ENCODE data around the gene KRT71. TPM values are rescaled to one million over a fixed set of nuclear protein-coding genes. Genes with fewer than 3 reads are reported as not detected.

Gene KRT71
- total RNA-seq, 1 experiment from 2014 or later: not detected

GRCh38 chr12:52557476-52557875 lies 4.5 kb upstream of the KRT71 start:
- Histone ChIP-seq H4K20me1 (ENCODE audit: insufficient read depth, low read depth, low read length) (no peaks in the 10 kb centered on the region), H3K4me2 (ENCODE audit: low read depth, low read length, poor library complexity, severe bottlenecking) (no peak overlapping the region), H3K9me2 (replicated peaks; ENCODE audit: insufficient read depth, low read length) (no peaks in the 10 kb centered on the region), H2AFZ (ENCODE audit: low read length) (no peak overlapping the region), H3K4me3 (ENCODE audit: low read length) (no peak overlapping the region), H3K27me3 (ENCODE audit: low read length) (no peaks in the 10 kb centered on the region), H3K36me3 (ENCODE audit: insufficient read depth, low read length) (no peaks in the 10 kb centered on the region), H3K79me2 (ENCODE audit: low read length) (no peaks in the 10 kb centered on the region), H3K27ac (ENCODE audit: low read length) (no peak overlapping the region), H3K4me1 (ENCODE audit: low read length) (no peaks in the 10 kb centered on the region), H3K9ac (ENCODE audit: low read length) (no peak overlapping the region), H3K9me3 (ENCODE audit: low read length) (no peaks in the 10 kb centered on the region)
- DNase-seq: no peak

DNA sequence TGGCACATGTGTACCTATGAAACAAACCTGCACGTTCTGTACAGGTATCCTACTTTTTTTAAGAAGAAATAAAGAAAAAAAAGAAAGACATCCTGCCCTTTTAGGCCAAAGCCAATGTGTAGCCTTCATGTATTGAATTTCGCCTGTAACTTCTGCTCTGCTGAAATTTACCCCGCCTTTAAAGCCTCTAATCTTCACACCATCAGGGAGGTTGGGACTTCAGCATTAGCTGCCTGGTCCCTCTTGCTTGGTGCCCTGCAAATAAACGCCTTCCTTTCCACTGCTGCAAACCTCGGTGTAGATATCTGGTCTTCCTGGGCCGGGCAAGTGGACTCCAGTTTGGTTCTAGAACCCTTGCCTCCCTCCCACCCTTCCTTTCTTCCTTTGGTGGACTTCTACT lies 2.6 kb upstream of the KRT71 start:
- H3K79me2 ChIP-seq (ENCODE audit: low read length): no peaks in the 10 kb centered on the region
- no peaks in the 10 kb centered on the region for H3K27me3 ChIP-seq (ENCODE audit: low read length)
- H3K36me3 ChIP-seq (ENCODE audit: insufficient read depth, low read length): no peaks in the 10 kb centered on the region
- H4K20me1 ChIP-seq (ENCODE audit: insufficient read depth, low read depth, low read length): no peaks in the 10 kb centered on the region
- H3K9me3 ChIP-seq (ENCODE audit: low read length): no peaks in the 10 kb centered on the region
- H3K4me1 ChIP-seq (ENCODE audit: low read length): no peaks in the 10 kb centered on the region
- H3K4me3 ChIP-seq (ENCODE audit: low read length): no peak overlapping the region
- no peak overlapping the region for H3K27ac ChIP-seq (ENCODE audit: low read length)
- no peak for DNase-seq
- no peak overlapping the region for H2AFZ ChIP-seq (ENCODE audit: low read length)
- H3K9ac ChIP-seq (ENCODE audit: low read length): no peak overlapping the region
- no peak overlapping the region for H3K4me2 ChIP-seq (ENCODE audit: low read depth, low read length, poor library complexity, severe bottlenecking)
- no peaks in the 10 kb centered on the region for H3K9me2 ChIP-seq (replicated peaks; ENCODE audit: insufficient read depth, low read length)

DNA sequence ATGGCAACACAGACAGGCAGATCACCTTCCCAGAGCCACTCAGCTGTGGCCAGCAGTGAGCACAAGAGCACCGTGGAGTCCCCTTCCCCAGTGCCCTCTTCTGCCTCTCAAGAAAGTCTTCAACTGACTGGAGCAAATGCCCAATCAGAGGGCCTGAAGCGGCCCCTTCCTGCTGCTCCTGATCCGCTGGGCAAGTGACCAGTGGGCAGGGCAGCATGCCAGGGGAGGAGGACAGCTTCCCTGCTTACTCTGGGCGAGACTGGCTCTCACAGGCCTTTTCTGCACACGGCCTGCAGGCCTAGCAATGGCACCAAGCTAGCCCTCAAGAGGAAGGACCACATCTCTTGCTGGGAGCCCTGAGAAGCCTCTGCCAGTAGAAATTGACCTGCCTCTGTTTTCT lies 890 bp downstream of the KRT71 start:
- no peak overlapping the region for H3K4me2 ChIP-seq (ENCODE audit: low read depth, low read length, poor library complexity, severe bottlenecking)
- no peaks in the 10 kb centered on the region for H3K9me2 ChIP-seq (replicated peaks; ENCODE audit: insufficient read depth, low read length)
- H3K4me1 ChIP-seq (ENCODE audit: low read length): no peaks in the 10 kb centered on the region
- H3K9ac ChIP-seq (ENCODE audit: low read length): no peak overlapping the region
- H3K27ac ChIP-seq (ENCODE audit: low read length): no peak overlapping the region
- H3K36me3 ChIP-seq (ENCODE audit: insufficient read depth, low read length): no peaks in the 10 kb centered on the region
- H3K4me3 ChIP-seq (ENCODE audit: low read length): no peak overlapping the region
- DNase-seq: no peak
- H3K79me2 ChIP-seq (ENCODE audit: low read length): no peaks in the 10 kb centered on the region
- H3K27me3 ChIP-seq (ENCODE audit: low read length): no peaks in the 10 kb centered on the region
- no peaks in the 10 kb centered on the region for H4K20me1 ChIP-seq (ENCODE audit: insufficient read depth, low read depth, low read length)
- no peaks in the 10 kb centered on the region for H3K9me3 ChIP-seq (ENCODE audit: low read length)
- H2AFZ ChIP-seq (ENCODE audit: low read length): no peak overlapping the region

GRCh38 chr12:52551216-52551865 lies 1.6 kb downstream of the KRT71 start:
- no peak for DNase-seq
- Histone ChIP-seq H3K4me3 (ENCODE audit: low read length) (no peak overlapping the region), H3K9ac (ENCODE audit: low read length) (no peak overlapping the region), H3K9me3 (ENCODE audit: low read length) (no peaks in the 10 kb centered on the region), H3K4me1 (ENCODE audit: low read length) (no peaks in the 10 kb centered on the region), H2AFZ (ENCODE audit: low read length) (no peak overlapping the region), H4K20me1 (ENCODE audit: insufficient read depth, low read depth, low read length) (no peaks in the 10 kb centered on the region), H3K79me2 (ENCODE audit: low read length) (no peaks in the 10 kb centered on the region), H3K9me2 (replicated peaks; ENCODE audit: insufficient read depth, low read length) (no peaks in the 10 kb centered on the region), H3K27ac (ENCODE audit: low read length) (no peak overlapping the region), H3K36me3 (ENCODE audit: insufficient read depth, low read length) (no peaks in the 10 kb centered on the region), H3K27me3 (ENCODE audit: low read length) (no peaks in the 10 kb centered on the region), H3K4me2 (ENCODE audit: low read depth, low read length, poor library complexity, severe bottlenecking) (no peak overlapping the region)

DNA sequence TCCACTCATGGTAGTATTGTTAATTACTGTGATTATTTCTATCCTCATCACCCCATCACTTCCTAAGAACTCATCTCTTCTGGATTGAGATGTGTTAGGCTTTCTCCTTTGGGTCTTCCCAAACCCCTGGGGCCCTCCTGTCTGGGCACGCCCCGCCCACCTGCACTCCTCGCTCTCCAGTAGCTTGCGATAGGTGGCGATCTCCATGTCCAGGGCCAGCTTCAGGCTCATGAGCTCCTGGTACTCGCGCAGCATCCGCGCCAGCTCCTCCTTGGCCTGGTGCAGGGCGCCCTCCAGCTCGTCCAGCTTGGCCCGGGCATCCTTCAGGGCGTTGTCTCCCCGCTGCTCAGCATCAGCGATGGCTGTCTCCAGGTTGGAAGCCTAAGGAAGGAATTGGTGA lies 6.8 kb downstream of the KRT71 start:
- Histone ChIP-seq H3K36me3 (ENCODE audit: insufficient read depth, low read length) (no peaks in the 10 kb centered on the region), H3K9me3 (ENCODE audit: low read length) (no peaks in the 10 kb centered on the region), H2AFZ (ENCODE audit: low read length) (no peak overlapping the region), H3K4me1 (ENCODE audit: low read length) (no peaks in the 10 kb centered on the region), H3K27me3 (ENCODE audit: low read length) (no peaks in the 10 kb centered on the region), H3K9ac (ENCODE audit: low read length) (no peak overlapping the region), H3K9me2 (replicated peaks; ENCODE audit: insufficient read depth, low read length) (no peaks in the 10 kb centered on the region), H3K4me3 (ENCODE audit: low read length) (no peak overlapping the region), H3K4me2 (ENCODE audit: low read depth, low read length, poor library complexity, severe bottlenecking) (no peak overlapping the region), H3K27ac (ENCODE audit: low read length) (no peak overlapping the region), H4K20me1 (ENCODE audit: insufficient read depth, low read depth, low read length) (no peaks in the 10 kb centered on the region), H3K79me2 (ENCODE audit: low read length) (no peaks in the 10 kb centered on the region)
- no peak for DNase-seq

- Histone ChIP-seq H3K36me3 (ENCODE audit: insufficient read depth, low read length) (no peaks in the 10 kb centered on the region), H3K9me2 (replicated peaks; ENCODE audit: insufficient read depth, low read length) (no peaks in the 10 kb centered on the region), H3K27ac (ENCODE audit: low read length) (no peak overlapping the region), H2AFZ (ENCODE audit: low read length) (no peak overlapping the region), H3K79me2 (ENCODE audit: low read length) (no peaks in the 10 kb centered on the region), H3K27me3 (ENCODE audit: low read length) (no peaks in the 10 kb centered on the region), H3K4me3 (ENCODE audit: low read length) (no peak overlapping the region), H3K9ac (ENCODE audit: low read length) (no peak overlapping the region), H4K20me1 (ENCODE audit: insufficient read depth, low read depth, low read length) (no peaks in the 10 kb centered on the region), H3K9me3 (ENCODE audit: low read length) (no peaks in the 10 kb centered on the region), H3K4me1 (ENCODE audit: low read length) (no peaks in the 10 kb centered on the region), H3K4me2 (ENCODE audit: low read depth, low read length, poor library complexity, severe bottlenecking) (no peak overlapping the region)
- no peak for DNase-seq
These were observed 8.7 kb downstream of the KRT71 start for GRCh38 chr12:52543985-52544883.

DNA sequence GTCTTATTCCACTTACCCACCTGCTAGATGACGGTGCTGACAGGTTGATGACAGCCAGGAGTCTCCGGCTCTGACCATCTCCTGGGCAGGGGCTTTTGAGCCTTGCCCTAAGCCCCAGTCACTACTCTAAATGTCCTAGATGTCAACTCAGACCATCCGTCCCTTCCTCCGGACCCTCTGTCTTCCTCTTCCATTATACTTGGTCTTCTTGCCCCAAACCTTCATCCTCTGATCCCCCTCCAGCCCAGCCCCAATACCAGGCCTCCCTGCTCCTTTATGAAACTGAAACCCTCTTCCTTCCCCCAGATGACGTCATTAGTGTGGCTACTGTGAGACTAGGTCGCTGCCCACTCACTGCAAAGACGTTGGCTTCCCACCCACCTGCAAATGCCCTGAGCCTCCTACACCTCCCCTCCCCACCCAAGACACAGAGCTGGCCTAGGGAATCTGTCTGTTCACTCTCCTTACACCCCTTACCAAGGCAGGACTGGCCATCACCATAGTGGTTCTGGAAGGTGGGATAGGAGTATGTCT lies 10.1 kb downstream of the KRT71 start:
- Histone ChIP-seq H3K27ac (ENCODE audit: low read length) (no peak overlapping the region), H3K36me3 (ENCODE audit: insufficient read depth, low read length) (no peaks in the 10 kb centered on the region), H3K9ac (ENCODE audit: low read length) (no peak overlapping the region), H3K4me2 (ENCODE audit: low read depth, low read length, poor library complexity, severe bottlenecking) (no peak overlapping the region), H2AFZ (ENCODE audit: low read length) (no peak overlapping the region), H3K9me2 (replicated peaks; ENCODE audit: insufficient read depth, low read length) (no peaks in the 10 kb centered on the region), H3K4me1 (ENCODE audit: low read length) (no peaks in the 10 kb centered on the region), H3K27me3 (ENCODE audit: low read length) (no peaks in the 10 kb centered on the region), H3K79me2 (ENCODE audit: low read length) (no peaks in the 10 kb centered on the region), H3K4me3 (ENCODE audit: low read length) (no peak overlapping the region), H3K9me3 (ENCODE audit: low read length) (no peaks in the 10 kb centered on the region), H4K20me1 (ENCODE audit: insufficient read depth, low read depth, low read length) (no peaks in the 10 kb centered on the region)
- no peak for DNase-seq

DNA sequence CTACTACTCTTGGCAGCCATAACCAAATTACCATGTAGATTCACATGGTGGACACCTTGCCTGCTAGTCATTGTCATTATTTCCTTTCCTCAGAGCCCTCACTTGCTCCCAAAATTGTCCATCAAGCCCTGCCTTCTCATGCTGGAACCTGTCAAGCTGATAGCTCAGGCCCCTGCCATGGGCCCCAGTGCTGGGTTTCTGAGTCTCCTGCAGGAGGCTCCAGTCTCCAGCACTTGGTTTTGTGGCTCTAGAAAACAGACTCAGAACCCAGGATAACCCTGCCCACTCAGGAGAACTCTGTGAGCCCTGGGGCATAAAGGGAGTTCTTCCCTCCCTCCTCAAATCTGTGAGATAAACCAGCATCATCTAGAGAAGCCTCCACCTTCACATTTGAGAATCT lies 10.8 kb downstream of the KRT71 start:
- H3K27me3 ChIP-seq (ENCODE audit: low read length): no peaks in the 10 kb centered on the region
- no peak overlapping the region for H2AFZ ChIP-seq (ENCODE audit: low read length)
- H3K9ac ChIP-seq (ENCODE audit: low read length): no peak overlapping the region
- no peak overlapping the region for H3K4me3 ChIP-seq (ENCODE audit: low read length)
- H3K36me3 ChIP-seq (ENCODE audit: insufficient read depth, low read length): no peaks in the 10 kb centered on the region
- H3K9me2 ChIP-seq (replicated peaks; ENCODE audit: insufficient read depth, low read length): no peaks in the 10 kb centered on the region
- no peak overlapping the region for H3K4me2 ChIP-seq (ENCODE audit: low read depth, low read length, poor library complexity, severe bottlenecking)
- no peaks in the 10 kb centered on the region for H4K20me1 ChIP-seq (ENCODE audit: insufficient read depth, low read depth, low read length)
- no peaks in the 10 kb centered on the region for H3K79me2 ChIP-seq (ENCODE audit: low read length)
- no peak overlapping the region for H3K27ac ChIP-seq (ENCODE audit: low read length)
- H3K4me1 ChIP-seq (ENCODE audit: low read length): no peaks in the 10 kb centered on the region
- H3K9me3 ChIP-seq (ENCODE audit: low read length): no peaks in the 10 kb centered on the region
- no peak for DNase-seq
